Tibial nerve (tissue), 4 donors: Measurements from ENCODE around the gene AKAP8L. TPM values are rescaled to one million over a fixed set of nuclear protein-coding genes. Genes with fewer than 3 reads are reported as not detected.

Source experiments
- DNase-seq, 2 donors: peaks; one replicate each; pipeline ENCODE4 v3.0.0-alpha.2; 2019; ENCODE audit warnings: low spot score in 2 of 2
- H3K27ac ChIP-seq, 4 donors: fragments of 200-600 bp; sonication (generic) in 3 of 4; one replicate each; pipeline ENCODE4 v1.5.1; 2017 to 2019; ENCODE audit warnings: mild to moderate bottlenecking in 1 of 4
- H3K27me3 ChIP-seq, 2 donors: fragments of 200-600 bp; sonication (generic) in 1 of 2; one replicate each; pipeline versions ENCODE4 v1.5.1 to v1.6.0; 2017 to 2019
- H3K36me3 ChIP-seq, 3 donors: fragments of 200-600 bp; sonication (generic); one replicate each; pipeline ENCODE4 v1.5.1; 2018 to 2019
- H3K4me1 ChIP-seq, 4 donors: fragments of 200-600 bp; sonication (generic) in 3 of 4; one replicate each; pipeline ENCODE4 v1.5.1; 2017 to 2019
- H3K4me3 ChIP-seq, 4 donors: fragments of 200-600 bp; sonication (generic) in 3 of 4; one replicate each; pipeline ENCODE4 v1.5.1; 2017 to 2019; ENCODE audit warnings: mild to moderate bottlenecking in 1 of 4, moderate library complexity in 1 of 4
- H3K9me3 ChIP-seq, 4 donors: fragments of 200-600 bp; sonication (generic) in 3 of 4; one replicate each; pipeline ENCODE4 v1.5.1; 2017 to 2019
- CTCF ChIP-seq, 5 experiments: fragments of 200-600 bp in 3 of 5; fragments of 450-650 bp in 2 of 5; sonication (generic) in 3 of 5; IDR thresholded peaks; one replicate each; pipeline ENCODE4 v1.5.1; 2016 to 2019; ENCODE audit warnings: antibody characterized with exemption in 5 of 5, mild to moderate bottlenecking in 3 of 5, moderate library complexity in 2 of 5
- EP300 ChIP-seq, 2 donors: sonication (generic); formaldehyde crosslinking; IDR thresholded peaks; one replicate each; pipeline ENCODE4 v1.6.1; 2017; ENCODE audit warnings: antibody characterized with exemption in 2 of 2, mild to moderate bottlenecking in 1 of 2
- POLR2A ChIP-seq, 2 donors: fragments of 450-650 bp; IDR thresholded peaks; one replicate each; pipeline ENCODE4 v1.6.1; 2017; ENCODE audit warnings: antibody characterized with exemption in 2 of 2, mild to moderate bottlenecking in 2 of 2, moderate library complexity in 2 of 2
- WGBS, 2 donors: methylation state at CpG; one replicate each; pipeline ENCODE4 v1.1.5; 2018; 5-methylcytosine and 5-hydroxymethylcytosine counted together
- small RNA-seq: library from RNA; depleted of rRNA; stranded (forward); fragments of <200 nt; gene quantifications from one replicate; pipeline ENCODE3, GENCODE V24; 2016
- total RNA-seq, 4 donors: library from RNA; depleted of rRNA; stranded (reverse); fragments of >200 nt; gene quantifications; one replicate each; pipeline ENCODE4 v1.1.0, GENCODE V29; 2016

The AKAP8L gene
- total RNA-seq, 4 donors from 2014 or later, result 170 to 248 (median 183) TPM

- DNase-seq, result peak; percentile 47 to 51
- Histone ChIP-seq H3K4me1 (peaks cover 0 to 56% (median 35%) of the 10 kb centered on the region in 4 donors), H3K4me3 (peak within 1 kb of the TSS; percentile 76 to 95 (median 78)), H3K9me3 (no peaks in the 10 kb centered on the region), H3K36me3 (no peaks in the 10 kb centered on the region), H3K27me3 (no peaks in the 10 kb centered on the region), H3K27ac (peak within 1 kb of the TSS; percentile 91 to 97 (median 96))
- 3 to 6% methylated on average over 17 to 45 of the region's 81 CpGs for WGBS, 2 donors
- TF ChIP-seq CTCF (IDR thresholded peaks at IDR 0.05) (no peak), EP300 (IDR thresholded peaks at IDR 0.05) (peak in 1 of 2 donors; percentile 46), POLR2A (IDR thresholded peaks at IDR 0.05) (peak; percentile 38 to 74)
Measured at GRCh38 chr19:15332311-15332996, 86.3 kb downstream of the AKAP8L start, which contains the start of gene BRD4. TSS of gene BRD4 (minus strand) at chr19:15332539. CDS start at chr19:15273099, 59,440 bp downstream.

GRCh38 chr19:15331419-15332310 is 87.1 kb downstream of the AKAP8L start:
- Histone ChIP-seq H3K27me3 (no peaks in the 10 kb centered on the region), H3K4me3 (peak overlapping the region; percentile 76 to 95 (median 78)), H3K27ac (peak overlapping the region; percentile 91 to 97 (median 96)), H3K4me1 (peaks cover 0 to 62% (median 43%) of the 10 kb centered on the region in 4 donors), H3K36me3 (no peaks in the 10 kb centered on the region), H3K9me3 (no peaks in the 10 kb centered on the region)
- TF ChIP-seq EP300 (IDR thresholded peaks at IDR 0.05) (no peak), POLR2A (IDR thresholded peaks at IDR 0.05) (peak in 1 of 2 donors; percentile 12), CTCF (IDR thresholded peaks at IDR 0.05) (peak in 1 of 5 experiments; percentile 12)
- 0% methylated on average over 1 to 11 of the region's 122 CpGs for WGBS, 2 donors
- DNase-seq, result peak in 1 of 2 donors; percentile 37

- H3K9me3 ChIP-seq, result no peaks in the 10 kb centered on the region
- no peaks in the 10 kb centered on the region for H3K27me3 ChIP-seq
- no peak for DNase-seq
- 5% methylated on average over 17 of the region's 17 CpGs for WGBS, 2 donors
- no peaks in the 10 kb centered on the region for H3K36me3 ChIP-seq
- peaks cover 0 to 65% (median 50%) of the 10 kb centered on the region in 4 donors for H3K4me1 ChIP-seq
- peak overlapping the region; percentile 76 to 95 (median 78) for H3K4me3 ChIP-seq
- peak overlapping the region; percentile 91 to 97 (median 96) for H3K27ac ChIP-seq
- TF ChIP-seq CTCF (IDR thresholded peaks at IDR 0.05) (no peak), POLR2A (IDR thresholded peaks at IDR 0.05) (no peak), EP300 (IDR thresholded peaks at IDR 0.05) (peak in 1 of 2 donors; percentile 33)
Measured at GRCh38 chr19:15330801-15331418, 87.9 kb downstream of the AKAP8L start.

Small RNAs within 50 kb of the gene (small RNA-seq; reads per million reads assigned to genes)
- gene AC005776.1, result not detected
- not detected for gene MIR1470

Other genes starting within 250 kb of the AKAP8L start
- gene NOTCH3, start 218.0 kb downstream of the AKAP8L start, total RNA-seq, result 10 to 100 TPM; 34.3 to 86.1 (median 53.2) TPM
- under 1 TPM in 1 of 4 donors, not detected in 3; 0.20 TPM for gene EPHX3, start 186.5 kb downstream of the AKAP8L start, total RNA-seq
- gene BRD4, start 86.4 kb downstream of the AKAP8L start, total RNA-seq, result 10 to 100 TPM; 34.7 to 69.6 (median 36.0) TPM
- 10 to 100 TPM; 26.4 to 58.5 (median 55.9) TPM for gene AKAP8, start 39.2 kb downstream of the AKAP8L start, total RNA-seq
- 100 to 1,000 TPM in 1 of 4 donors, 10 to 100 TPM in 3; 31.5 to 108 (median 46.3) TPM for gene WIZ, start 31.0 kb upstream of the AKAP8L start, total RNA-seq
- 1 to 10 TPM; 2.9 to 6.6 (median 4.3) TPM for gene RASAL3, start 45.6 kb upstream of the AKAP8L start, total RNA-seq
- not detected for gene PGLYRP2, start 60.5 kb upstream of the AKAP8L start, total RNA-seq
- gene CYP4F22, start 89.5 kb upstream of the AKAP8L start, total RNA-seq, result under 1 TPM in 1 of 4 donors, not detected in 3; 0.30 TPM
- gene CYP4F8, start 196.2 kb upstream of the AKAP8L start, total RNA-seq, result not detected
- 10 to 100 TPM in 2 of 4 donors, 1 to 10 TPM in 1, not detected in 1; 3.3 to 19.7 (median 13.0) TPM for gene CYP4F3, start 221.9 kb upstream of the AKAP8L start, total RNA-seq